ENCODE results near the gene SSC5D.

SSC5D gene

DNA sequence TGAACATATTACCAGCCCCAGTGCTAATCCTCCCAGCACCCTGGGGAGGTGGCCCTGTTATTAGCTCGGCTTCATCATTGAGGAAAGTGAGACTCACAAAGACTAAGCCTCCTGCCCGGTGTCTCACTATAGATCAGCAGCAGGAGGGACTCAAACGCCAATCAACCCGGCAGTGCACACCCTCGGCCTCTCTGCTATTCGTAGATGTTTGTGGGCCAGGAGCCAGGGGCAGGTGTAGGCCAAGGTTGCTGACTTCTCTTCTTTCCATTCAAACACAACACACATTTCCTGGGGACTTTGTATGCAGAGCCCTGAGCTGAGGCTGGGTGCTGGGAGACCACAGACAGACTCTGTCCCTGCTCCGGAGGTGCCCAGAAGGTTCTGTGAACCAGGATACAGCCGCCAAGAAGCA lies 66.5 kb downstream of the SSC5D start:
- no peak for DNase-seq (ENCODE audit: low read depth in 2 of 2)

- no peak for DNase-seq (ENCODE audit: low read depth in 2 of 2)
Measured at GRCh38 chr19:55559684-55560083, 71.4 kb downstream of the SSC5D start.

DNA sequence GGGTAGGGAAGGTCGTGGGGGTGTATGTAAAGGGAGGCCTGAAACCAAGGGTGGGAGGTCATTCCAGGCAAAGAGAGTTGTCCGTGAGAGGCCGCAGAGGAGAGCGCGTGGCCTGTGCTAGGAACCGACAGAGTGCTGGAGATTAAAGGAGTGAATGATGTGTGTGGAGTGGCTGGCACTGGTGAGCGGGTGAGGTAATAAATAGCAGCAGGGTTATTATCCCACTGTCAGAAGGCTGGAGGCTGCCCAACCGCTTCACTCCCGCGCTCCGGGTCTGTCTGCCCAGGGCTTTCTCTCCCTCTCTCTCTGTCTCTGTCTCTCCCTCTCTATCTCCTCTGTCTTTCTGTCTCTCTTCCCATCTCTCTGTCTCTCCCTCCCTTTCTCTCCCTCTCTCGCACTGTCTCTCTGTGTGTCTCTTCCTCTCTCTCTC lies 75.0 kb downstream of the SSC5D start:
- DNase-seq (ENCODE audit: low read depth in 2 of 2) = no peak

GRCh38 chr19:55566823-55567222 lies 78.6 kb downstream of the SSC5D start:
- DNase-seq (ENCODE audit: low read depth in 2 of 2) = no peak

- no peak for DNase-seq (ENCODE audit: low read depth in 2 of 2)
Measured at GRCh38 chr19:55567708-55568328, 79.6 kb downstream of the SSC5D start.

Measured in stimulated activated CD8-positive, alpha-beta memory T cell treated with anti-CD3 and anti-CD28 coated beads, Interleukin-15, amount 100 ng/mL, for 4 hours (primary cell).